NCI-H748 (cell line): ENCODE data around the gene MGAT5.
"Not testable (repeated sequence)": the region's sequence is repeated elsewhere in the genome, so short reads cannot be mapped to it uniquely, and the experiment has no call there.

ENCODE experiments used
- DNase-seq: peaks from one replicate; lab custom pipeline; 2025; ENCODE audit not compliant: unreplicated experiment; lab: John Stamatoyannopoulos, UW

Gene MGAT5

GRCh38 chr2:134276381-134277172 is 22.7 kb downstream of the MGAT5 start:
- DNase-seq: no peak

- DNase-seq: no peak
These were observed 23.4 kb downstream of the MGAT5 start for GRCh38 chr2:134277223-134277622.

GRCh38 chr2:134278553-134278952 is 24.7 kb downstream of the MGAT5 start:
- no peak for DNase-seq

DNA sequence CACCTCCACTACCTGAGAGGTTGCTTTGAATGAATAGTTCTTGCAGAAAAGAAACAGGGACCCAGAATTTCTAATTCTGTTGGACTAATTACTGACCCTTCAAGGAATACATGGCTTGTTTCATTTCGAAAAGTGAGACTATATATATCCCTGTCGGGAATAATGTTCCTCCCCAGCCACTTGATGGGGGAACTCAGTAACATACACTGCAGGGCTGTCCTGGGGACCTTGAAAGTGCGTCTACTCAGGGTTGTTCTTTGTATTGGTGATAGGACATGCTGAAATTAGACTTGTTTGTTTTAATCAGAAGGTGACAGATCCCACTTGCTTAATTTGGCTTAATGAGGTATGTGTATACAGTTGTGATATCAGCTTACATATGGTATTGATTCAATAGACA is 25.5 kb downstream of the MGAT5 start:
- no peak for DNase-seq

DNA sequence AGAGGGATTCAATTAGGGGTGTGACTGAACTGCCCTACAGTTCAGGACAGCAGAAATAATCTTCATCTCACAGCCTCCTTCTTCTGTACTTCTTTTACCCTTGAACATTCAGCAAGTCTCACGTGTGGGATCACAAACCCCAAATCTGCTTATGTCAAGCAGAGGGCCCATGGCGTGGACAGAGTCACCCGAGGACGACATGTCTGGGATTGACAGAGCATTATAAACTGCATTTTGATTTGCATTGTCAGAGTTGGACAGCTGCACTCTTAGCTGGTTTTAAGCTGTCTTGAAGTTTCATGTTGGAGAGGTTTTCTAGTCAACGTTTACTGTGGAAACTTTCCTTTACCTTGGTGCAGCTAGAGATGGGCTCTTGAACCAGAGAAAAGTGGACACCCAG is 26.4 kb downstream of the MGAT5 start:
- DNase-seq: no peak

- DNase-seq: no peak
These were observed 26.9 kb downstream of the MGAT5 start for GRCh38 chr2:134280726-134281125.

- DNase-seq: no peak
These were observed 28.0 kb downstream of the MGAT5 start for GRCh38 chr2:134281815-134282419.

- no peak for DNase-seq
These were observed 28.9 kb downstream of the MGAT5 start for GRCh38 chr2:134282629-134283400.

- DNase-seq: no peak
These were observed 29.8 kb downstream of the MGAT5 start for GRCh38 chr2:134283661-134284060.

GRCh38 chr2:134284119-134284670 is 30.3 kb downstream of the MGAT5 start:
- DNase-seq: no peak

- no peak for DNase-seq
These were observed 33.5 kb downstream of the MGAT5 start for GRCh38 chr2:134287323-134287722.

DNA sequence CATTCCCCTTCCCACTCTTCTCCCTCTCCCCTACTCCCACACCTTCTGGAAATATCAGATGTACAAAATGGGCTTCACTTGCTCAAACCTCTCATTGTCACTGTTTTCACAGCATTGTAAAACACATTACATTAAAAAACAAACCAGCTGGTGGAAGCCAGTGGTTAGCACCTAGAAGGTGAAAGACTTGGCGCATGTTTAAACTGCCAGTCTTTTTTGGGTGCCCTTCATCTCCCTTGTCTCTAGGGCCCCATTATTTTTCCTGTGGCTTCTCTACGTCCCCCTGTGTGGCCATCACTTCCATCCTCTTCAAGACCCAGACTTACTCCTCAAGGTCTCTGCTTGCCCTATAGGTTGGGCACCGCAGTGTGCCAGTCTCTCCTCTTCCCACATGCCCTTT is 34.9 kb downstream of the MGAT5 start:
- no peak for DNase-seq

DNA sequence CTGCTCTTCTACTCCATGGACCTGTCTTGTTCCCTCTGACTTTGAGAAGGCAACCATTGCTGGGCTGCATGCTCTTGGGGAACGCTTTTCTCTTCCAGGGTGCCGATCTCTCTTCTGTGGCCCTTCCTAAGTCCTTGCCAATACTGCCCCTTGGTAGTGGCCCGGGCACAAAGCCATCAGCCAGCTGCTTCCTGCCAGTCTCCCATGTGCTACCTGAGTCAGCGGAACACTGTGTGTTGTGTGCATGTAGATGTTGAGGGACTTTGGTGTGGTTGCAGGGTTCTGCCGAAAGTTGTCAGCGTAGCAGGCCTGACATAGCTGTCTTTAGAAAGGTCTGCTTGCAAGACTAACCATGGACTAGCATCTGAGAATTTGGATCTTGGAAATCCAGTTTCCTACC is 35.4 kb downstream of the MGAT5 start:
- DNase-seq: no peak

- no peak for DNase-seq
These were observed 36.5 kb downstream of the MGAT5 start for GRCh38 chr2:134290358-134290757.

DNA sequence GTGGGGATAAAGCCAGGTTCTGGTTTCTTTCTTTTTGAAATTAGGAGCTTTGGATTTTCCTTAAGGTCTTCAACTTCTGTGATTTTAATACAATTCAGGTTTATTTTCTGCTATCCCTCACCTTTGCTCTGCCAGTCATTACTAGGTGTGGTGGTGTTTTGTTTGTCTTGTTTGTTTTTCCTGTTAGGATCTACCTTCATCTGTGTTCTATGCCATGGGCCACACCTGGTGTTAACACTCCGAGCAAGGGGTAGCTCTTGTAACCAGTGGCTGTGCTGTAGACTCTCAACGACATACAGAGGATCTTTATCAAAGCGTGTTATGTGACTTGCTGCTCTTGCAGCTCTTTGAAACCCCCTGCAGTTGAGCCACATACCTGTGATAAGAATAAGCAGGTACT is 38.6 kb downstream of the MGAT5 start:
- DNase-seq: peak; percentile 10

DNA sequence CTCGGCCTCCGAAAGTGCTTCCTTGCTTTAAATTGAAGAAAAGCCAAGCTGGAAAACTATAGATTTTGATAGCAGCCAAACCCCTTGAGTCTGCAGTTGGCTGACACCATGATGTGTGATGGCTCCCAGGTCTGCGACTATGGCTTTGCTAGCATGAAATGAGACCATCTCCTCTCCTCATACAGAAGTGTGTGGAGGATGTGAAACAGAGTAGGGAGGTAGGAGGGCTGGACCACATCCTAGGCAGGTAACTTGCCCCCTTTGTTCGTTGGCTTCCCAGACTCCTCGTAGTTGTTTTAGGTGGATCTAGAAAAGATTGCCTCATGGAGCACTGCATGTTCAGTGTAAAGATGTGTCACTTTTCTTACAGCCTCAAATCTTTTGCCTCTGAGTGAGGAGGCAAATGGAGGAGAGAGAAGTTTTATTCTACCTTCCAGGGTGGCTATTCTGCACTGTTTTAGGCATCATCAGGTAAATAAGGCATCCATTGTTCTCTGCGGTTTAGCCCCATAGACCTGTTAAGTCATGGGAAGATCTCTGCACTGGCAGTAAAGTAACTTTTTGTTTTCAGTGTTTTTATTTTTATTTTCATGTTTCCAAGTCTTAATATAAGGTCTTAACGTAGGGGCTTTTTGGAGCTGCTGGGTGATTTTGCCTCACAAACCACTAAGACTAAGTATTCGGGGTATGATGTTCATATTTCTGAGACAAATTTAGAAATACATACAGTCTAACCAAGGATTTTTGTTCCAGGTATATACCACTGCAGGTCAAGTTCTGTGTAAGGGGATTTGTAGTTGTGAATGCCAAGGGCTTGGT is 40.1 kb downstream of the MGAT5 start:
- DNase-seq: no peak

DNA sequence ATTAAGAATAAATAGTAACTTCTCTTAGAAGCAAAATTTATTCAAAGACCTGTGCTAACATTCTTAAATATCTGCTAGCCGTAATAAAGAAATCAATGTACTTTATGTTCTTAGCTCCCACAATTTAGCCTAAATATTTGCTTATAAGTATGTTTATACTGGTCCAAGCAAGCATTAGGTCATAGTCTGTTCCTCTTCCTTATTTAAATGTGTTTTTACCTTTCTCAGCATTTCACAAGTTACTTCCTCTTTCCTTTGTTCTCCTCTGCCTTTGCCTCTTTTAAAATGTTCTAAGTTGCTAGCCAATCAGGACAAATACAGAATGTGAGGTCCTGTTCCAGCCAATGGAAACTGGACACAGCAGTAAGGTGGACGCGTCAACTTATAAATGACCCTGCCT is 40.7 kb downstream of the MGAT5 start:
- DNase-seq: not testable (repeated sequence)

GRCh38 chr2:134295441-134295840 is 41.6 kb downstream of the MGAT5 start:
- no peak for DNase-seq

DNA sequence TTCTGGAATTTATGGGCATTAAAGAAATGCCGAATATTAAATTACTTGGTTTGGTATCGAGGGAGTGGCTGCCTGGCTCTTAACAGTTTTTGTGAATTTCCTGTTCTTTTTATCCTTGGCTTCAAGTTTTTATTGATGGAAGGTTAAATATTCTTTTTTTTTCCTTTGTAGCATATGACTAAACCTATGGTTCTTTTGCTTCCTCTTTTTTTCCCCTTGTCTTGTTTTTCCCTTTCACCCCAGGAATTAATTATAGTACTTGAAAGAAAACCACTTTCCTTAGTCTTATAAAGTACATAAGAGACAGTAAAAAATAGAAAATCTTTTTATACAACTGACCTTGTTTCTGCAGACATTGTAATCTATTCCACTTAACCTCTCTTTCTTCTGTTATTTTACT is 42.4 kb downstream of the MGAT5 start:
- DNase-seq: no peak

- DNase-seq: no peak
These were observed 45.5 kb downstream of the MGAT5 start for GRCh38 chr2:134299334-134299733.

- DNase-seq: no peak
These were observed 46.7 kb downstream of the MGAT5 start for GRCh38 chr2:134300585-134300984.
